Measurements from ENCODE around the gene CLDN17. TPM values are rescaled to one million over a fixed set of nuclear protein-coding genes. Genes with fewer than 3 reads are reported as not detected.

The CLDN17 gene, protein sequence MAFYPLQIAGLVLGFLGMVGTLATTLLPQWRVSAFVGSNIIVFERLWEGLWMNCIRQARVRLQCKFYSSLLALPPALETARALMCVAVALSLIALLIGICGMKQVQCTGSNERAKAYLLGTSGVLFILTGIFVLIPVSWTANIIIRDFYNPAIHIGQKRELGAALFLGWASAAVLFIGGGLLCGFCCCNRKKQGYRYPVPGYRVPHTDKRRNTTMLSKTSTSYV
- not detected for total RNA-seq

- no peaks in the 10 kb centered on the region for H3K4me1 ChIP-seq (ENCODE audit: insufficient read depth, low read length)
- H3K9me3 ChIP-seq (ENCODE audit: low read depth, low read length), result no peaks in the 10 kb centered on the region
- H3K27me3 ChIP-seq (ENCODE audit: insufficient read depth, low read length), result no peaks in the 10 kb centered on the region
- H3K4me3 ChIP-seq (ENCODE audit: low read length), result no peak within 1 kb of the TSS
These were observed at the start of gene CLDN17 for GRCh38 chr21:30166705-30167104. Gene CLDN17 (minus strand): TSS chr21:30166805. CDS start chr21:30166617, 188 bp downstream.

- Histone ChIP-seq H3K9me3 (ENCODE audit: low read depth, low read length) (no peaks in the 10 kb centered on the region), H3K4me1 (ENCODE audit: insufficient read depth, low read length) (no peaks in the 10 kb centered on the region), H3K4me3 (ENCODE audit: low read length) (no peak within 1 kb of the TSS), H3K27me3 (ENCODE audit: insufficient read depth, low read length) (no peaks in the 10 kb centered on the region)
These were observed 49.6 kb upstream of the CLDN17 start, which contains the start of gene CLDN8 for GRCh38 chr21:30216041-30216723. Gene CLDN8 (minus strand): TSS chr21:30216097. CDS start chr21:30215925, 172 bp downstream.

- Histone ChIP-seq H3K4me1 (ENCODE audit: insufficient read depth, low read length) (no peaks in the 10 kb centered on the region), H3K9me3 (ENCODE audit: low read depth, low read length) (no peaks in the 10 kb centered on the region), H3K4me3 (ENCODE audit: low read length) (no peak overlapping the region), H3K27me3 (ENCODE audit: insufficient read depth, low read length) (no peaks in the 10 kb centered on the region)
These were observed 44.5 kb upstream of the CLDN17 start for GRCh38 chr21:30211071-30211470.

DNA sequence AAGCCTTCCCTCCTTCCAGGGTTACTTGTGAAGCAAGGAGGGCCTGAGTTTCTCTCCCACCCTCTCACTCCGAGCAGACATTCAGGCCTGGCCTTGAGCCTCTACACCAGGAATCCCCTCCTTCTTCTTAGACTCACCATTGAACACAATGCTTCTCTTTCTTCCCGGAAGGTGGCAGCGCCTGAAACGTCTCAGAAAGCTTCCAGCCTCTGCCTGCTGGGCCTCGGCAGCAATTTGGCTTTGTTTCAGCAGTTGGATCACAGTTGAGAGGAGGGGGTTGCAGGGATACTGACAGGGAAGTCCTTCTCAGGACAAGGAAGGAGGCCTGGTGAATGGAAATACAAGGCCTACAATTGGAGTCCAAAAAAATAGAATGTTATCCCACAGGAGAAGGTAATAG, 43.0 kb upstream of the CLDN17 start:
- no peak overlapping the region for H3K4me3 ChIP-seq (ENCODE audit: low read length)
- no peaks in the 10 kb centered on the region for H3K9me3 ChIP-seq (ENCODE audit: low read depth, low read length)
- H3K27me3 ChIP-seq (ENCODE audit: insufficient read depth, low read length), result no peaks in the 10 kb centered on the region
- no peaks in the 10 kb centered on the region for H3K4me1 ChIP-seq (ENCODE audit: insufficient read depth, low read length)

DNA sequence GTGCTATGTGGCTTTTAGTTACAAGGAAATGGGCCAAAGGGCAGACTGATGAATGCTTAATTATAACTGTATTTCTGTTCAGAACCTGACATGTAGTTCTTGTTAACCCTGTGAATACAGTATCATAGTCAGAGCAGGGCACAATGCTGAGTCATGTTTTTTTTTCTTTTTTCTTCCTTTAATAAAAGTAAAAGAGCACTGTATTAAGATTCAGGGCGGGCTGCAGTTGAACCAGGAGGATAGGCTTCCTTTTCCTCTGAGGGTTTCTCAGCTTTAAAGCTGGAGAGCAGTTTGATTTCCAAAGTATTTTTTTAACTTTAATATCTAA, 40.6 kb upstream of the CLDN17 start:
- Histone ChIP-seq H3K4me3 (ENCODE audit: low read length) (no peak overlapping the region), H3K9me3 (ENCODE audit: low read depth, low read length) (no peaks in the 10 kb centered on the region), H3K27me3 (ENCODE audit: insufficient read depth, low read length) (no peaks in the 10 kb centered on the region), H3K4me1 (ENCODE audit: insufficient read depth, low read length) (no peaks in the 10 kb centered on the region)

GRCh38 chr21:30206551-30207251, 40.1 kb upstream of the CLDN17 start:
- Histone ChIP-seq H3K27me3 (ENCODE audit: insufficient read depth, low read length) (no peaks in the 10 kb centered on the region), H3K9me3 (ENCODE audit: low read depth, low read length) (no peaks in the 10 kb centered on the region), H3K4me1 (ENCODE audit: insufficient read depth, low read length) (no peaks in the 10 kb centered on the region), H3K4me3 (ENCODE audit: low read length) (no peak overlapping the region)

- Histone ChIP-seq H3K9me3 (ENCODE audit: low read depth, low read length) (no peaks in the 10 kb centered on the region), H3K4me3 (ENCODE audit: low read length) (no peak overlapping the region), H3K27me3 (ENCODE audit: insufficient read depth, low read length) (no peaks in the 10 kb centered on the region), H3K4me1 (ENCODE audit: insufficient read depth, low read length) (no peaks in the 10 kb centered on the region)
These were observed 33.4 kb upstream of the CLDN17 start for GRCh38 chr21:30200000-30200399.

DNA sequence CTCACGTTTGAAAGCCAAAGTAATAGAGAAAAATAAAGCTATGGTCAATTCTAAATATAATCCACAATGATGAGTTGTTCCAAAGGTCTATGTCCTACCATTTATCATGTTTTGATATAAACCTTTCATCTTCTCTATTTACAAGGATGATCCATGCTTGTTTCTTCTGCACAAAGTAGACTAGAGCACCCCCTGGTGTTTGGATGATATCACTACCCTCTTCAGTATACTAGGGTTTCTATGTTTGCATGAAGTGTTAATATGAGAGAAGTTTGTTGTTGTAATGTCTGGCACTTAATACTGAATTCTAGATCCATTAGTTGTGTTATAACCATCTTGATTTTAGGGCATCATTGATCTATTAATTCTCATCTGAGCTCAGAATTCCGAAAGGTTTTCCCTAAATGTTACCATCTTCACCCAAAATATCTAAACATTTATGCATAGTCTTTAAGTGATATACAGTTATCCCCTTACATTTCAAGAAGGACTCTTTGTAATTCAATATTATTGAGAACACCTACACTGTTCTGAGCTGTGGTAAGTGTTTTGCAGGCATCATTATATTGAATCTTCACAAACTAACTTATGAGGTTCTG, 28.2 kb upstream of the CLDN17 start:
- no peak overlapping the region for H3K4me3 ChIP-seq (ENCODE audit: low read length)
- H3K9me3 ChIP-seq (ENCODE audit: low read depth, low read length), result no peaks in the 10 kb centered on the region
- H3K4me1 ChIP-seq (ENCODE audit: insufficient read depth, low read length), result no peaks in the 10 kb centered on the region
- H3K27me3 ChIP-seq (ENCODE audit: insufficient read depth, low read length), result no peaks in the 10 kb centered on the region

DNA sequence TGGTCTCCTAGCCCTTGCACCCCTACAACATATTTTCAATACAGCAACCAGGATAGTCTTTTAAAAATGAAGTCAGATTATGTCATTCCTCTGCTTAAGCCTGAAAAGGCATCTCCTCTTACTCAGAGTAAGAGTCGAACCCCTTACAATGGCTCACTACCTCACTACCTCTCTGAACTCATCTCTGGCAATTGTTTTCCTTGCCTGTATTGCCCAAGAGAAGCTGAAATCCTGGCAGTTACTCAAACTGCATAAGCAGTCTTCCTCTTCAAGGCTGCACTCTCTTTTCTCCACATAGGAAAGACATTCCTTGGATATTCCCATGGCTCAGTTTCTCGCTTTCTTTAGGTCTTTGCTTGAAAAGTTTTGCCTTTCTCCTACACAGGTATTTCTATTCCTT, 26.6 kb upstream of the CLDN17 start:
- Histone ChIP-seq H3K27me3 (ENCODE audit: insufficient read depth, low read length) (no peaks in the 10 kb centered on the region), H3K4me1 (ENCODE audit: insufficient read depth, low read length) (no peaks in the 10 kb centered on the region), H3K4me3 (ENCODE audit: low read length) (no peak overlapping the region), H3K9me3 (ENCODE audit: low read depth, low read length) (no peaks in the 10 kb centered on the region)

DNA sequence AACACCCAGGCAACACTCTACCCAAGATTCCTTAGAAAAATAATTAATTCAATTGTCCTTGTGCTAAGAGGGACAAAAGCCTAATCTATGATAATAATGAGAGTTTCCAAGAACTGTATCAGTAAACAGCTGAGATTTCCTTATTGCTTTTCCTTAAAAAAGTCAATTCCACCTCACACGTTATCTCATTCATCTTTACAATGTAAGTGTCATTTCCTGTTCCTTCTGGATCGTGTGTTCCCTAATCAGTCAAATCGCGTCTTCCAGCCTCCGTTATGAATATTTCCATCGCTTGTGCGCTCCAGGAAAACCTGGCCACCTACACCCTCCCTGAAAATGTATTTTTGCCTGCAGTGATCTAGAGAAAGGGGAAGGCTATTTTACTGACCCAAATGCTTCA, 23.9 kb upstream of the CLDN17 start:
- H3K4me3 ChIP-seq (ENCODE audit: low read length), result no peak overlapping the region
- no peaks in the 10 kb centered on the region for H3K4me1 ChIP-seq (ENCODE audit: insufficient read depth, low read length)
- no peaks in the 10 kb centered on the region for H3K9me3 ChIP-seq (ENCODE audit: low read depth, low read length)

DNA sequence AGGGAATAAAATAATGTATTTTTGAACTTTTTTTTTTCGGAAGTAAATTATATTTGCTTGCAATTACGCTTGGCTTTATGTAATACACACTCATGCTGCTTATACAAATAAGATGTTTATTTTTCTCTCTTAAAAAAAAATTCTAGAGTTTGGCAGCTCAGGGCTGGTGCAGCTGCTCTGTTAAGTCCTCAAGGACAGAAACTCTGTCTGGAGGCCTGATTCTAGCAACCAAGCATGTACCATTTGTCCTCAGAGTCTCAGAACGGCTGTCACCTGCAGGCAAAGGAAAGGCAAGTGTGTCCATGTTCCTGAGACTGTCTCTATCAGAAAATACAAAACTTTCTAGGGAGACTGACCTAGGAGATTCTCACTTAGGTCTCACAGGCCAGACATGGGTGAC, 23.2 kb upstream of the CLDN17 start:
- no peaks in the 10 kb centered on the region for H3K4me1 ChIP-seq (ENCODE audit: insufficient read depth, low read length)
- no peaks in the 10 kb centered on the region for H3K9me3 ChIP-seq (ENCODE audit: low read depth, low read length)
- no peak overlapping the region for H3K4me3 ChIP-seq (ENCODE audit: low read length)
- H3K27me3 ChIP-seq (ENCODE audit: insufficient read depth, low read length), result no peaks in the 10 kb centered on the region

More for the DNA sequence above, 23.9 kb upstream of the CLDN17 start:
- H3K27me3 ChIP-seq (ENCODE audit: insufficient read depth, low read length), result no peaks in the 10 kb centered on the region

DNA sequence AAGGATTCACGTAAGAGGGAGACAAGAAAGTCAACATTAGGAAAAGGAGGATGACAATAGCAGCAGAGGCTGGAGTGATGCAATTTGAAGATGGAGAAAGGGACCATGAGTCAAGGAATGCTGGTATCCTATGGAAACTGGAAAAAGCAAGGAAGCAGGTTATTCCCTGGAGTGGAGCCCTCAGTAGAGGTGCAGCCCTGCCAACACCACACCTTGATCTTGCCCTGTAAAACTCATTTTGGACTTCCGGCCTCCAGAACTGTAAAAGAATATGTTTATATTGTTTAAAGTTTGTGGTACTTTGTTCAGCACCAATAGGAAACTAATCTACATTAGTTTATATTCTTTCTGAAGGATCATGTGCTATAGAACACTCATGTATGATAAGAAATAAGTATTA, 19.6 kb upstream of the CLDN17 start:
- no peaks in the 10 kb centered on the region for H3K4me1 ChIP-seq (ENCODE audit: insufficient read depth, low read length)
- no peaks in the 10 kb centered on the region for H3K9me3 ChIP-seq (ENCODE audit: low read depth, low read length)
- no peak overlapping the region for H3K4me3 ChIP-seq (ENCODE audit: low read length)
- H3K27me3 ChIP-seq (ENCODE audit: insufficient read depth, low read length), result no peaks in the 10 kb centered on the region

DNA sequence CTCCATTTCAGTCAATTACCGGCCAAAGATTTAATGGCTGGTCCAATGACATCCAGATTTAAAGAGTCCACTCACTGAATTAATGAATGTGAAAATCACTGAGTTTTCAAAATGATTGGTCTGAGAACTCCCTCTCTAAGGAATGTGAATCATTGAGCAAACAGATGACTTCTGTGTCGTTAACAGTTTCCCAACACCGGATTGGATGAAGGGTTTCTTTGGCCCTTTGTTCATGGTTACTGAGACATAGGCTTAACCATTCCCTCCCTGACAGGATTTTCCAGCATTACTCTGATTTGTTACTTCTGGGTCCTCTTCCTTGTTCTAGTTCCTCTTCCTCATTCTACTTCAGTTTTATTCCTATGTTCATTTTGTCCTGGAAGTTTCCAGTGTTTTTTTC, 1.5 kb upstream of the CLDN17 start:
- H3K4me3 ChIP-seq (ENCODE audit: low read length), result no peak overlapping the region
- no peaks in the 10 kb centered on the region for H3K9me3 ChIP-seq (ENCODE audit: low read depth, low read length)
- no peaks in the 10 kb centered on the region for H3K4me1 ChIP-seq (ENCODE audit: insufficient read depth, low read length)
- H3K27me3 ChIP-seq (ENCODE audit: insufficient read depth, low read length), result no peaks in the 10 kb centered on the region

DNA sequence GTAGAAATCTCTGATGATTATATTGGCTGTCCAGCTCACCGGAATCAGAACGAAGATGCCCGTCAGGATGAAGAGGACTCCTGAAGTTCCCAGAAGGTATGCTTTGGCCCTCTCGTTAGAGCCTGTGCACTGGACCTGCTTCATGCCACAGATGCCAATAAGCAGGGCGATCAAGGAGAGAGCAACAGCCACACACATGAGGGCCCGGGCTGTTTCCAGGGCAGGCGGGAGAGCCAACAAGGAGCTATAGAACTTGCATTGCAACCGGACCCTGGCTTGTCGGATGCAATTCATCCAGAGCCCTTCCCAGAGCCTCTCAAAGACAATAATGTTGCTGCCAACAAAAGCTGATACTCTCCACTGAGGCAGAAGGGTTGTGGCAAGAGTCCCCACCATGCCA, 434 bp downstream of the CLDN17 start:
- Histone ChIP-seq H3K27me3 (ENCODE audit: insufficient read depth, low read length) (no peaks in the 10 kb centered on the region), H3K4me3 (ENCODE audit: low read length) (no peak overlapping the region), H3K9me3 (ENCODE audit: low read depth, low read length) (no peaks in the 10 kb centered on the region), H3K4me1 (ENCODE audit: insufficient read depth, low read length) (no peaks in the 10 kb centered on the region)

- H3K4me1 ChIP-seq (ENCODE audit: insufficient read depth, low read length), result no peaks in the 10 kb centered on the region
- no peaks in the 10 kb centered on the region for H3K27me3 ChIP-seq (ENCODE audit: insufficient read depth, low read length)
- no peaks in the 10 kb centered on the region for H3K9me3 ChIP-seq (ENCODE audit: low read depth, low read length)
- no peak overlapping the region for H3K4me3 ChIP-seq (ENCODE audit: low read length)
These were observed 1.8 kb downstream of the CLDN17 start for GRCh38 chr21:30164796-30165195.

Data from mononuclear cell (primary cell).